HG02938 (cell line): ENCODE results near the gene DRGX.

Experiments used
- ATAC-seq: cut with Tn5 transposase; IDR thresholded peaks from one replicate; pipeline ENCODE4 v1.9.1; 2021; ENCODE audit warnings: mild to moderate bottlenecking, moderate library complexity; ENCODE audit not compliant: unreplicated experiment

DRGX gene

DNA sequence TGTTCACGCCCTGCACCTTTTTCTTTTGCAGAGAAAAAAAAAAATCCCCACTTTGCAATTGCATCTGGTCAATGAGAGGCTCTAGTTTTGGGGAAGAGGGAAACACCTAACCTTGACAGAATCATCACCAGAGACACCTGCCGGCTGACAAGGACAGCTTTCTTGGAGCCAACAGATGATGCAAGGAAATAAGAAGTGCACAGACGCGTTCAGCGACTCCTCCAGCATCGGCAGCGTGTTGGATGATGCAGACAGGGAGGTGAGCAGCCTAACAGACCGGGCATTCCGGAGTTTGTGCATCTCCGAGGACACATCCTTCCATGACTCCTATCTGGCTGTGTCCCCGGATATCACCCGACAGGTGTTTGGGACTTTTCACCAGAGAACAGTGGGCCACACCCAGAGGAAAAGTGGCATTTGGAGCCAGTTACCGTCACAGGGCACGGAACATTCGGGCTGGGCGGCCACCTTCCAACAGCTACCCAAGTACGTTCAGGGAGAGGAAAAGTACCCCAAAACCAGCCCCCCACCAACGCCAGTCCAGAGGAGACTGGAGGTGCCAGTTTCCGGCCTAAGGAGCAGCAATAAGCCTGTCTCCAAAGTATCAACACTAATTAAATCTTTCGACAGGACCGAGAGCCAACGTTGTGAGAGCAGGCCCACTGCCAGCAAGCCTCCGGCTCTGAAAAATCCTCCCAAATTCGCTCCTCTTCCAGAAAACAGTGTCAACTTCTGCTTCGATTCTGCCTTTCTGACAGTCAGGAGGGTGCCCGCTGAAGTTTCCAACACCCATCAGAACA is 73.3 kb downstream of the DRGX start:
- no peak for ATAC-seq

DNA sequence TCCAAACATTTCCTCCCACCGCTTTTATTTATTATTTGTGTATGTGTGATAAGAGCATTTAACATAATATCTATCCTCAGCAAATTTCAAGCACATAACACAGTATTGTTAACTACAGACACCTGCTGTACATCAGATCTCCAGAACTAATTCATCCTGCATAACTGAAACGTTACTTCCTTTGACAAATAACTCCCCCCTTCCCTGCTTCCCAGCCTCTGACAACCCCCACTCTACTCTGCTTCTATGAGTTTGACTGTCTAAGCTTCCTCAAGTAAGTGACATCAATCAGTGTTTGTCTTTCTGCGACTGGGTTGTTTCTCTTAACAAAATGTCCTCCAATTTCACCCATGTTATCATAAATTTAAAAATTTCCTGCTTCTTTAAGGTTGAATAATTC is 74.9 kb downstream of the DRGX start:
- no peak for ATAC-seq

DNA sequence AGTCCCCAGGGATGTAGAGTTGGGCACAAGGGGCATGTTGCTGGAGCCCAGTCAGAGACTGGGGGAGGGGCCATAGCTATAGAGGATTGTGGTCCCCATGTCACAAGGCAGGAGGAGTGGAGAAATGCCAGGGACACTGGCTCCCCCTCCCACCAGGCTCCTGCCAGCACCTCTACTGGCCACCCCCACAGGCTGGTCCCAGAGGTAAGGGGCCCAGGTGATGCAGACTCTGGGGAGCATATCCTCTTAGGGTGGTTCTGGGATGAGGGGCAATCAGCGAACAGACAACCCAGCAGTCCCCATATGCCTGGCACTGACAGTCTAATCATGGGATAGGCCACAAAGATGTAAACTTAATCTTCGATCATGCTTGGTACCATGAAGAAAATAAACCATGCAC is 75.7 kb downstream of the DRGX start:
- ATAC-seq, result no peak

DNA sequence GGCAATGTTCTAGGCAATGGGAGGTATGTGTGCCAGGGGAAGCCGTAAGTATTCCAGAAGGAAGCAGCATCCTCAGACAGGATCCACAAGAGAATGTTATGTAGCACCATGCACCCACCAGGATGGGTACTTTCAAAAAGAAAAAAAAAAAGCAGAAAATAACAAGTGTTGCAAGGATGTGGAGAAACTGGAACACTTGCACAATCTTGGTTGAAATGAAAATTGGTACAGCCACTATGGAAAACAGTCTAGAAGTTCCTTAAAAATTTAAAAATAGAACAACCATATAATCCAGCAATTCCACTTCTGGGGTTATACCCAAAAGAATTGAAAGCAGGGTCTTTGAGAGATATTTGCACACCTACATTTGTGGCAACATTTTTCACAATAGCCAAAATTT is 76.7 kb downstream of the DRGX start:
- no peak for ATAC-seq

DNA sequence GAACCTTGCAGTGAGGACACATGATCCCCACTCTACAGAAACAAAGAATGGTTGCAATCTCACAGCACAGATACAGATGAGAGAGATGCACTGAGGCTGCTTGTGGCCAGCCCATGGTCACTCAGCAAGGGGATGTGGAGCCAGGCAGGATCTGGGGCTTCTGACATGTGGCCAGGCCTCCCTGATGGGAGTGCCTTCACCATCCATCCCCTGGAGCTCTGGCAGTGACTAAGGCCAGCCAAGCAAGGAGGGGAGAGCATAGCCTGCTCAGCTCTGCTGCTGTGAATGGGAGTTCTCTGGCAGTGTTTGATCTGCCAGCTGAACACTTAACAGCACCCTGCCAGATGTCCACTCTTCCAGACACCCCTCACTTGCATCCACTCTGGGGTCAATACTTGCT is 77.1 kb downstream of the DRGX start:
- ATAC-seq, result no peak

DNA sequence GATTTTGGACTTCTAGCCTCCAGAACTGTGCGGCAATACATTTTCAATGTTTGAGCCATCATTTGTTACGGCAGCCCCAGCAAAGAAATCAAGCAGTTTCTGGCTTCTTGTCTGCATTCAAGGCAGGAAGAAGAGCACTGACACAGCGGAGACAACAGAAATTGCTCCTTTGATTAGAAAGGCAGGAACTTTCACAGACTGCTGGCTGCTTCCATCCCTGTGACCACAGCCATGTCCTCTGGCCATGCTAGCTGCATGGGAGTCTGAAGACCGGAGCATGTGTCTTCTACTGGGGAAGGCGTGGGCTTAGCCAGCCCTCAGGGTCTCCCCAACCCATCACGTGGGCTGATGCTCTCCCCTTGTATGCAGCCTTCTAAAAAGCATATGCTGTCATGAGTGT is 77.9 kb downstream of the DRGX start:
- no peak for ATAC-seq

DNA sequence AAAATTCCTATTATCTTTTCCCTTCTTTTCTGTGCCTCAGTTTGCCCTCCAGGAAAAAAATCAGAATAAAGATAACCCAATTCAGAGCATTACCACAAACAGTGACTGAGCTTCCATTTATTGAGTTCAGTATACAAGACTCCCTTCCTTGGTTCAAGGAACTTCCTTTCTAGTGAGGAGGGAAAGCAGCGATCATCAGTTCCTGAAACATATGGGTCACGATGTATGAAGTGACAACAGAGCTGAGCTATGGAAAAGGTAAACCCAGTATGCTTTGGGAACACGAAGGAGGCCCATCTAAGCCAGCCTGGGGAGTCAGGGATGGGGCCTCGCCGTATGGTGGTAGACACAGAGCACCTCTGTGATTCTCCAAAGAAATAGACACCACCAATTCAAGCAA is 81.1 kb downstream of the DRGX start:
- no peak for ATAC-seq
